CD14-positive monocyte (primary cell): ENCODE measurements around the gene PRKN. TPM values are rescaled to one million over a fixed set of nuclear protein-coding genes. Genes with fewer than 3 reads are reported as not detected.
"Not testable (repeated sequence)": the region's sequence is repeated elsewhere in the genome, so short reads cannot be mapped to it uniquely, and the experiment has no call there.

Experiments
- DNase-seq, 3 donors: peaks; one replicate each; pipeline ENCODE4 v3.0.0-alpha.2; 2011 to 2022
- H2AFZ ChIP-seq: 2 replicates; pipeline ENCODE4 v1.6.0; 2012; ENCODE audit warnings: mild to moderate bottlenecking, low read depth, low read length, inconsistent platforms; ENCODE audit not compliant: insufficient read depth, poor library complexity, severe bottlenecking
- H3K27ac ChIP-seq, 2 donors: 1 replicate in 1 of 2; 2 replicates in 1 of 2; pipeline ENCODE4 v1.5.1; 2012 to 2013; ENCODE audit warnings: low read length in 2 of 2, control low read depth in 1 of 2, inconsistent platforms in 1 of 2, low read depth in 1 of 2, mild to moderate bottlenecking in 1 of 2
- H3K27me3 ChIP-seq, 2 donors: one replicate each; pipeline versions ENCODE4 v1.6.0 to v1.6.1; 2011 to 2013; ENCODE audit warnings: low read length in 2 of 2; ENCODE audit not compliant: control insufficient read depth in 2 of 2, insufficient read depth in 2 of 2
- H3K36me3 ChIP-seq, 2 donors: replicated peaks in 1 of 2; 1 replicate in 1 of 2; 2 replicates in 1 of 2; pipeline versions ENCODE4 v1.5.1 to v1.6.1; 2012 to 2013; ENCODE audit warnings: low read length in 2 of 2, control low read depth in 1 of 2, inconsistent platforms in 1 of 2, mild to moderate bottlenecking in 1 of 2; ENCODE audit not compliant: insufficient read depth in 2 of 2, control insufficient read depth in 1 of 2
- H3K4me1 ChIP-seq, 2 donors: 1 replicate in 1 of 2; 2 replicates in 1 of 2; pipeline versions ENCODE4 v1.5.1 to v1.6.1; 2012 to 2013; ENCODE audit warnings: low read length in 2 of 2, control low read depth in 1 of 2, inconsistent platforms in 1 of 2, mild to moderate bottlenecking in 1 of 2, moderate library complexity in 1 of 2; ENCODE audit not compliant: insufficient read depth in 2 of 2, control insufficient read depth in 1 of 2
- H3K4me2 ChIP-seq: replicated peaks from 2 replicates; pipeline ENCODE3; 2012; ENCODE audit warnings: low read length, moderate library complexity, mild to moderate bottlenecking; ENCODE audit not compliant: poor library complexity, severe bottlenecking; ENCODE audit errors: extremely low read depth
- H3K4me3 ChIP-seq, 3 experiments: fragments of 200-600 bp in 1 of 3; sonication (generic) in 1 of 3; replicated peaks in 1 of 3; 1 replicate in 2 of 3; 2 replicates in 1 of 3; pipeline ENCODE4 v1.5.1; 2011 to 2013; ENCODE audit warnings: low read length in 3 of 3, mild to moderate bottlenecking in 3 of 3, control low read depth in 2 of 3, low read depth in 2 of 3, inconsistent platforms in 1 of 3, moderate library complexity in 1 of 3
- H3K79me2 ChIP-seq: 2 replicates; pipeline ENCODE4 v1.6.0; 2012; ENCODE audit warnings: mild to moderate bottlenecking, control low read depth, inconsistent platforms, low read length, moderate library complexity; ENCODE audit not compliant: insufficient read depth
- H3K9ac ChIP-seq: 2 replicates; pipeline ENCODE4 v1.6.0; 2017; ENCODE audit warnings: low read length, mild to moderate bottlenecking; ENCODE audit not compliant: insufficient read depth, poor library complexity, severe bottlenecking
- H3K9me3 ChIP-seq, 2 donors: replicated peaks in 1 of 2; 1 replicate in 1 of 2; 2 replicates in 1 of 2; pipeline versions ENCODE4 v1.5.1 to v1.6.1; 2012 to 2013; ENCODE audit warnings: low read length in 2 of 2, control low read depth in 1 of 2; ENCODE audit not compliant: control insufficient read depth in 1 of 2, insufficient read depth in 1 of 2
- H4K20me1 ChIP-seq: 2 replicates; pipeline ENCODE4 v1.6.0; 2012; ENCODE audit warnings: mild to moderate bottlenecking, low read length, control low read depth, moderate library complexity; ENCODE audit not compliant: insufficient read depth
- H3K27ac Mint-ChIP-seq, 7 donors: one replicate each; pipeline ENCODE4 v1.8.0; 2020; ENCODE audit warnings: mild to moderate bottlenecking in 7 of 7, mixed read lengths in 7 of 7, moderate library complexity in 6 of 7, inconsistent platforms in 2 of 7
- H3K27me3 Mint-ChIP-seq, 3 donors: one replicate each; pipeline ENCODE4 v1.8.0; 2021 to 2022; ENCODE audit warnings: low read depth in 3 of 3, mild to moderate bottlenecking in 3 of 3, mixed read lengths in 3 of 3, moderate library complexity in 3 of 3, inconsistent platforms in 1 of 3
- H3K36me3 Mint-ChIP-seq, 2 donors: one replicate each; pipeline ENCODE4 v1.8.0; 2020; ENCODE audit warnings: mixed read lengths in 2 of 2, inconsistent platforms in 1 of 2, mild to moderate bottlenecking in 1 of 2
- H3K4me1 Mint-ChIP-seq: one replicate; pipeline ENCODE4 v1.8.0; 2020; ENCODE audit warnings: mild to moderate bottlenecking, mixed read lengths
- H3K4me3 Mint-ChIP-seq, 2 donors: one replicate each; pipeline ENCODE4 v1.8.0; 2020; ENCODE audit warnings: mild to moderate bottlenecking in 2 of 2, mixed read lengths in 2 of 2, moderate library complexity in 1 of 2
- H3K9me3 Mint-ChIP-seq, 7 donors: one replicate each; pipeline ENCODE4 v1.8.0; 2020 to 2022; ENCODE audit warnings: mixed read lengths in 7 of 7, mild to moderate bottlenecking in 6 of 7, moderate library complexity in 6 of 7, inconsistent platforms in 2 of 7
- CTCF ChIP-seq: fragments of 200-600 bp; IDR thresholded peaks from one replicate; pipeline ENCODE4 v1.8.0; 2022; ENCODE audit warnings: antibody characterized with exemption, mild to moderate bottlenecking
- WGBS: methylation state at CpG from one replicate; pipeline ENCODE4 v1.1.5; 2013; ENCODE audit warnings: missing lambda C conversion rate; ENCODE audit not compliant: insufficient coverage; 5-methylcytosine and 5-hydroxymethylcytosine counted together
- intact Hi-C, 2 donors: fragments of 100-400 bp; cut with micrococcal nuclease; formaldehyde crosslinking; loops; one replicate each; pipeline versions ENCODE4 v1.15.0 to v1.15.1; 2023
- polyA plus RNA-seq, 3 donors: library from polyadenylated mRNA; depleted of rRNA in 1 of 3; unstranded in 2 of 3; stranded (reverse) in 1 of 3; fragments of 300-500 nt in 2 of 3; fragments of >200 nt in 1 of 3; fragmentation: Illumina TruSeq in 2 of 3; gene quantifications; 1 replicate in 2 of 3; 2 replicates in 1 of 3; pipeline ENCODE4 v1.2.3, GENCODE V29; 2012 to 2021

PRKN gene
- polyA plus RNA-seq, 3 donors, result 0.19 to 0.21 TPM; not detected in 1

DNA sequence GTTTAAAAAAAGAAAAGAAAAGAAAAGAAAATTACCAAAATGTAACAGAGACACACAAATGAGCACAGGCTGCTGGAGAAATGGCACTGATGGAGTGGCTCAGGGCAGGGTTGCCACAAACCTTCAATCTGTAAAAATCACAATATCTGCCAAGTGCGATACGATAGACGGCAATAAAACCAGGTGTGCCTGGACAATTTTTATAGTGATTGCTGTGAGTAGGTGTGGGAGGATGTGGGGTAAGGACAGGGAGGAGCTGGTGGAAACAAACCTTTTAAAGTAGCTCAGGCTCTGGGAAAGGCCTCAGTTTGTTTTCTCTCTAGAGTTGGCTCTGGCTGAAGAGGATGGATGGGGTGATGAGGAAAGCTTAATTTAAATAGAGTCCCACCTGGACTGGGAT lies 861.0 kb downstream of the PRKN start:
- H3K4me1 ChIP-seq, result no peaks in the 10 kb centered on the region
- no peak overlapping the region for H3K4me3 ChIP-seq
- intact Hi-C loops, result no loop called here
- Mint-ChIP-seq H3K9me3 (peaks cover 0 to 10% (median 1%) of the 10 kb centered on the region in 7 donors), H3K4me3 (no peak overlapping the region), H3K27me3 (no peaks in the 10 kb centered on the region), H3K36me3 (no peaks in the 10 kb centered on the region), H3K4me1 (no peaks in the 10 kb centered on the region), H3K27ac (no peak overlapping the region)
- no peaks in the 10 kb centered on the region for H3K27me3 ChIP-seq
- H2AFZ ChIP-seq, result no peak overlapping the region
- WGBS, result no CpG with 5 or more reads among the region's 3 CpGs
- H4K20me1 ChIP-seq, result no peaks in the 10 kb centered on the region
- H3K9ac ChIP-seq, result no peak overlapping the region
- no peaks in the 10 kb centered on the region for H3K79me2 ChIP-seq
- no peaks in the 10 kb centered on the region for H3K36me3 ChIP-seq
- no peak for TF ChIP-seq CTCF
- no peak for DNase-seq
- H3K9me3 ChIP-seq, result no peaks in the 10 kb centered on the region
- no peak overlapping the region for H3K27ac ChIP-seq
- no peak overlapping the region for H3K4me2 ChIP-seq

- H3K9ac ChIP-seq, H3K4me2 ChIP-seq, H3K36me3 Mint-ChIP-seq, H3K4me1 ChIP-seq, H3K27ac ChIP-seq, H3K4me1 Mint-ChIP-seq, H3K27me3 ChIP-seq, intact Hi-C loops, H3K4me3 ChIP-seq, H3K36me3 ChIP-seq, H2AFZ ChIP-seq, H3K79me2 ChIP-seq, H4K20me1 ChIP-seq, H3K4me3 Mint-ChIP-seq, H3K27me3 Mint-ChIP-seq, DNase-seq, H3K9me3 ChIP-seq, H3K27ac Mint-ChIP-seq: not testable (repeated sequence)
- H3K9me3 Mint-ChIP-seq, result peaks cover 0 to 14% (median 6%) of the 10 kb centered on the region in 7 donors
- no CpG with 5 or more reads among the region's 2 CpGs for WGBS
Observed at GRCh38 chr6:161861061-161861460, 866.5 kb downstream of the PRKN start.
